Fibroblast of the conjunctiva (primary cell): ENCODE measurements around the gene TRIP13.

ENCODE experiments used
- DNase-seq: peaks from one replicate; pipeline ENCODE4 v3.0.0-alpha.2; 2010; ENCODE audit warnings: low read depth

The TRIP13 gene

DNA sequence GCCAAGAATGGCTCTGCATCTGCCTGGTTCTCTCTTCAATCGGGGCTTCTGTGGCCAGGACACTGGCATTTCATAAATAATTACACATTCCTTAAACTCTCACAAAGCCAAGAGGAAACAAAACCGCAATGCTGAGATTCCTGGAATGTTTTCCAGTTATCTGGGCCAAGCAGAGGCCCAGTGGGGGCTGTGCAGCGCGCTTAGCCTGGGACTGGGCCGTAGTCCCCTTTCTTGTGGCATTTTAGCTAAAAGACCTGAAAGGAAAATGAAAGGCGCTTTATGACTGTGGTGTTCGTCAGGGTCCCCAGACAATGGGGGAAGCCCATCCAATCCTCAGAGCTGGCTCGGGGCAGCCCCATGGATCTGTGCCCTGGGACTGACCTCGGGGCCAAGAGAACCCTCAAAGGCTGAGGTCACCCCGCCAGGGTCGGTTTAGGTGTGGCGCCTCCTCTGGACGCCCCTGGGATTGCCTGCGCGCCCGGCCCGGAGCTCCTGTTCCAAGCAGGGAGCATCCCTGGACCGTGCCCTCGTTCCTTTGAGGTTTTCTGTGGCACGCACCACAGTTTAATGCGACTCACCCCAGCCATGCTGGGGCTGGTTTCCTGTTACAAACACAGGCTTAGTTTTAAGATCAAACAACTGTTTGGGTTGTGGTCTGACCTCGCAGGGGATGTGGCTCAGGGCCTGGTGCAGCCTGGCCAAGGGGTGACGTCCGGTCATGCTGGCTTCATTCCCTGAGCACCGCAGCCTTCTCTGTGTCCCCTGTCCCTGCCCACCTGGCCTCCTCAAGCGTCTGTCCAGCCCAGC lies 64.5 kb downstream of the TRIP13 start:
- DNase-seq = peak; percentile 12

DNA sequence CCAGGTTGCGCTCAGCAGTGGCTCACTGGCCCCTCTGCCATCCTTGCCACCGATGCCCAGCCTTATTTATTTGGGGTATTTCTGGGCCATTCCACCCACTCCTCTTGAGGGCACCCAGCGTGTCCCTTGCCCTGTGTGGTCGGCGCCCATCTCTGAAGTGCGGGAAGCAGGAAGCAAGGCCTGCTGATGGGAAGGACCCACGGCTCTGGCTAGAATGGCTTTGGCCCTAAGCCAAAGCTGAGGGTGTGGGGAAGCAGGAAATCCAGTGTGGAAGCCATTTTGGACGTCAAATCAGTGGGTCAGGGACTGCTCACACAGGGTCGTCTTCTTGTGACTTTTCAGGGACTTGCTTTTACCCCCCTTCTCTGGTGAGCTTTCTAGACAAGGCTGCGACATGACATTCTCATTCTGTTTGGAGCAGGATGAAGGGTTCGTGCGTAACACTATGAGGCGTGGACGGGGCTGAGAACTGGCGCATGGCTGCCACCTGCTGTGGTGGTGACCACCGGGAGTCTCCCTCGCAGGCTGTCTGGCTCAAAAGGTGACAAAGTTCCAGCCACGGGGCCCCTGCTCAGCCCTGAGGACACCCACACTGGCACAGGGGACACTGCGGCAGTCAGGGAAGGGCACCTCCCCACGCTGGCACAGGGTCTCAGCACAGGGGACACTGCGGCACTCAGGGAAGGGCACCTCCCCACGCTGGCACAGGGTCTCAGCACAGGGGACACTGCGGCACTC lies 65.2 kb downstream of the TRIP13 start:
- DNase-seq = no peak

DNA sequence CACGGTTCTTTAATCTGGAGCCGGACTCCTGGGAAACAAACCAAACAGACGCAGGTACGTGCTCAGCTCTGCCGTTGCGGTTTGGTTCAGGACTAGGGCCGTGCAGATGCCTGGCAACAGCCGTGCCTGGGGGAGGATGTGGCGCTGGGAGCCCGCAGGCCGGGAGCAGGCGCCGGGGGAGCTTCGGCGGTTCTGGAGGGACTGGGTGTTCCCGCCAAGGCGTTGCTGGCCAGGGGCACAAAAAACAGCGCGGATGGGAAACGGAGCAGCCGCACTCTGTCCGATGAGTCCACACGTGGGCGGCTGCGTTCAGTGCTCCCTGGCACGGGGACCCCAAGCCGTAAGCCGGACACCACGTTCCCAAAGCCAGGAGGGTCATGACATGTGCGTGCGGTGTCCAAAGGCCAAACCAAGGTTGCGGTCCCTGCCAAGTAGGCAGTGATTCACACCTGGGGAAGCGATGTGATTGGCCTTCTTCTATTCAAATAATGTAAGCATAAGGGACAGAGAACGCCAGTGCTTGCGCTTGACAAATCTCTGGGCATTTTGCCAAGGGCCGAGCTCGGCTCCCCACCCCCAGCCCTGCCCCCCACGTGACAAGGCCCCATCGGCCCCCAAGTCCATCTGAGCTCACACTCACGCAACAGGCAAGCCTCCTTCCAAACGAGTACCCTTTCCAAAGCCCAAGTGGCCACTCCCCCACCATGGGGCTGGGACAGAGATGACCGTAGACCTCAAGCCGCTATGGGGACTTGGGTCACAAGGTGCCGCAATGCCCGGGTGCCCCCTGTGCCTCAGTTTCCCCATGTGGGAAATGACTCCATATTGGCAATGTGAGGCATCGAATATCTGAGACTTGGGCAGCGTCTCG lies 66.3 kb downstream of the TRIP13 start:
- peak; percentile 24 for DNase-seq

DNA sequence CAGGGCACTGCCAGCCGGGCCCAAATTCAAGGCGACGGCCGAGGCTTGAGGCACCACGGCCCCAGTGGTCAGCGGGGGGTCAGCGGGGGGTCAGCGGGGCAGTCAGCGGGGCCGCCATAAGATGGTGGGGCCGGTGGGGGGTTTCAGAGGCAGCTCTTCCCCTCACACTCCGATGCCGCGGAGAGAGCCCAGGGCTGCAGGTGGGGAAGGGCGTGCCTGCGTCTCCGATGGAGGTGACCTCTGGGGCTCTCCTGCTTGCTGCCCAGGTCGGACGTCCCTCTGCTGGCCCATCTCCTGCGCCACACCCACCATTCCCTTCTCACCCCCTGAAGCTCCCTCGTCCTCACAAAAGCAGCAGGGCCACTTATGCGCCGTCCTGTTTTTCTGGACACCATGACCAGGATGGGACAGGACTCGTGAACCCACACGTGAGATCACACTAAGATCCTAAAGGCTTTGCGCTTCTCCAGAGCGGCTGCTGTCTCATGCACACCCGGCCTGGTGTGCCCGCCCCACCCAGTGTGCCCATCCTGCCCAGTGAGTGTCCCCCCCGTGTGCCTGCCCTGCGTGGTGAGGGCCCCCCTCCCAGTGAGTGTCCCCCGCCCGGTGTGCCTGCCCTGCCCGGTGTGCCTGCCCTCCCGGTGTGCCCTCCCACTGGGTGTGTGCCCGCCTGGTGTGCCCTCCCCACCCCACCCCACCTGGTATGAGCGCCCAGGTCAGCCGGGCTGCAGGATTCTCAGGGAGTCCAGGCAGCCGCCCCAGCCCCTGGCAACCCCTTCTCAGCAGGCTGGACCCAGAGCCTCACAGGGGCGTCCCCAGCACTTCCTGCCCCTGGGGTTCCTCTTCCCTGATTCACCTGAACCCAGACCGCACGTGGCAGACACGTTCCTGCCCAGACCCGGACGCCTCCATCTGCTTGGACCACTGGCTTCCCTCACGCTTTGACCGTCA lies 67.2 kb downstream of the TRIP13 start:
- DNase-seq = no peak

DNA sequence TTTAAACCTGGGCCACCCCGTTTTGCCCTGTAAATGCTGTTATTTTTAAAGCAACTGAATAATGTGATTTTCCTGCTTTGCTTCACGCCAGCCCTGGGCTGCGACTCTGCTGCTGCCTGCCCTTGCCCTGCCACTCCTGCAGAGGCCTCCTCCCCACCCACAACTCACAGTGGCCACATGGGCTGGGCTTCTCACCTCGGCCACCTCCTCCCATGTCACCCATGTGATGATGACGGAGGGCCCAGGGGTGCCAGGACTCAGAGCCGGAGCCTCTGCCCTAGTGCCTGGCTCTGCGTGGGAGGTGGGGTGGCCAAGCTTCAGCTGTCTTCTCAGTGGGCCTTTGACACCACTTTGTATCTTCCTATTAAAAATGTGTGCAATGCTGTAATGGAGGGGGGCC lies 67.9 kb downstream of the TRIP13 start:
- no peak for DNase-seq

DNA sequence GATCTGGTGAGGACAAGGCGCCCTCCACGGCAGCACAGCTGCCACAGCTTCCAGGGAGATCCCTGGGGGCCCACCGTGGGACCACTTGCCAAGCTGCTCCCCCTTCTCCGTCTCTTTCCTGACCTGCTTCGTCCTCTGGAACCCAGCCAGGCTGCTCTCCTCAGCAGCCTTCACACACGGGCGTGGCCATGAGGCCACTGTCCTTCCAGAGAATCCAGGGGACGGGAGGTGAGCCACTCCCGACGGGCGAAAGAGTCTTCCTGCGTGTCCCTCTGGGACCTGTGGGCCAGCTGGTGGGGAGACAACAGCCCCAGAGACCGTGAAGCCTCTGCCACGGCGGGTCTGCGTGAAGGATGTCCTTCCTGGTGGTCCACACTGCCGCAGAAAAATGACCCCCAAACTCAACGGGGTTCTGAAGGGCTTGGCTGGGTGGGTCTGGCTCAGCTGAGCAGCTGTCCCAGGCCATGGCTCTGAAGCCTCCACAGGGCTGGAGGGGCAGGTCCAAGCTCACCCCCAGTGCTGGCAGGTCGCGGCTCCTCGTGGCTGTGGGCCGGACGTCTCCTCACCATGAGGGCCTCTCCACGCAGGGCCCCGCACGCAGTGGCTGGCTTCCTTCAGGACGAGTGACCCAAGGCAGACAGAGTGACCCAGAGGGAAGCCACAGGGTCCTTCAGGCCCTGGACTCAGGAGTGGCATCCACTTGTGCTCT lies 68.5 kb downstream of the TRIP13 start:
- no peak for DNase-seq

DNA sequence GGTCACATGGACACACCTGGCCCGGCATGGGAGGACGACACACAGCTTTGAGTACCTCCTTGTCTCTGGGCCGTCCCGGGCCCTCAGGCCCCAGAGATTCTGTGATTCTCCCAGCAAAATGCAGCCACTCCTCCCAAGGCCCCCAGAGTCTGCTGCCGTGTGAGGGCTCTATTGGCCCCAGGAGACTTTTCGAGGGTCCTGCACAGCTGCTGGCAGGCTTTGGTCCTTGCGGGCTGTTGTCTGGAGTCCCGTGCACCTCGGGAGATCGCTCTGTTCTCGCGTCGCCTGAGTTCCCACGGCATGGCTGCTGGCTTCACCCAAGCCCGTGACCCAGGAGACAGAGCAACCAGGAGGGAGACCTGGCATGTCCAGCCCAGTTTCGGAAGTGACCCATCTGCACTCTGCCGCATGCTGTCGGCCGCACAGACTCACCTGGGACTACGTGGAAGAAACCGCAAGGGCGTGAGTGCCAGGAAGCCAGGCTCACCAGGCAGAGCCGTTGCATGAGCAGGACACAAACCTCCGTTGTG lies 69.1 kb downstream of the TRIP13 start:
- no peak for DNase-seq

DNA sequence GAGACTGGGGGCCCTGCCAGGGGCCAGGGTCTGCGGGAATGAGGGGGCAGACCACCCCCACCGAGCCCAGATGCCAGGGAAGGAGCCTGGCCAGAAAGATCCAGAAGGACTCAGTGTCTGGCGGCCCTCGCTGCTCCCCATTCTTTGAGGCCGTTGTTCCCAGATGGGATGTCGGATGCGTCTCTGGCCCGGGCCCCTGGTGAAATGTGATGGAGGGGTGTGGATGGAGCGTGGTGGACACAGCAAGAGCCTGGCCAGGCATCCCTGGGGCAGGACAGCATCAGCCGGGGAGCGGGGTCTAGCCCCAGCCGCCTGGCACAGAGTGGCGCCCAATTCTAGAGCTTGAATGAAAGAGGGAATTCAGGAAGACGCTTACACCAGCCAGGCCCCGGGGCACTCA lies 69.7 kb downstream of the TRIP13 start:
- DNase-seq = no peak

DNA sequence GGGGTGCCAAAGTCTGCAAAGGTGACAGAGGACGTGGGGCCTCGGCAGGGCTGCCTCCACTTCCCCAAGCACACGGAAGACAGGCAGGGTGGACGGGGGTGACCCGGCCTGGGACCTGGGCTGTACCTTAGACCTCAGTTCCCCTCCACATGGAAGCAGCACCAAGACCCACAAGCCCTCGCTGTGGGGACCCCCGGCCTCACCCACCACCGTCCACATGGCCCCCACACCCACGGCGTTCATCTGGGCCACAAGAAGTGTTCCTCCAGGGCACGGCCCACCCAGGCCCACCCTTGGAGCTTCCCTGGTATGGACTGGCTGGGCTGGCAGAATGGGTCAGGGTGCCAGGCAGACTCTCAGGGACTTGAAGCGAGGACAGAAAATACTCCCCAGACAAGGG lies 70.1 kb downstream of the TRIP13 start:
- DNase-seq = no peak

DNA sequence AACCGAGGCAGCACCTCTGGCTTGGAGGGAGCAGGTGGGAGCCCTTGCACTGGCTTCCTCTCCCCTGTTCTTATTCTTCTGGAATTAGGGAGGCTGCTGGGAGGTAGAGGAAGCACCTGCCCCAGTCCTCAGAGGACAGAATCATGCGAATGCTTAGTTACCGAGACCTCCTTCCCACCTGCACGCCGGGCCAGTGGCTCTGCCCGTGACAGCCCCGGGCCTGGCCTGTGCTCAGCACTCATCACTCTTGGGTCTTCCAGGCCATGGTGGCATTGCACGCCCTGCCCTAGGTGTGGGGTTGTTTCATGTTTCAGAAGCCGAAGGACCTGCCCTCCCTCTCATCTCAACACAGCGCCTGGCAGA lies 70.6 kb downstream of the TRIP13 start:
- DNase-seq = no peak

DNA sequence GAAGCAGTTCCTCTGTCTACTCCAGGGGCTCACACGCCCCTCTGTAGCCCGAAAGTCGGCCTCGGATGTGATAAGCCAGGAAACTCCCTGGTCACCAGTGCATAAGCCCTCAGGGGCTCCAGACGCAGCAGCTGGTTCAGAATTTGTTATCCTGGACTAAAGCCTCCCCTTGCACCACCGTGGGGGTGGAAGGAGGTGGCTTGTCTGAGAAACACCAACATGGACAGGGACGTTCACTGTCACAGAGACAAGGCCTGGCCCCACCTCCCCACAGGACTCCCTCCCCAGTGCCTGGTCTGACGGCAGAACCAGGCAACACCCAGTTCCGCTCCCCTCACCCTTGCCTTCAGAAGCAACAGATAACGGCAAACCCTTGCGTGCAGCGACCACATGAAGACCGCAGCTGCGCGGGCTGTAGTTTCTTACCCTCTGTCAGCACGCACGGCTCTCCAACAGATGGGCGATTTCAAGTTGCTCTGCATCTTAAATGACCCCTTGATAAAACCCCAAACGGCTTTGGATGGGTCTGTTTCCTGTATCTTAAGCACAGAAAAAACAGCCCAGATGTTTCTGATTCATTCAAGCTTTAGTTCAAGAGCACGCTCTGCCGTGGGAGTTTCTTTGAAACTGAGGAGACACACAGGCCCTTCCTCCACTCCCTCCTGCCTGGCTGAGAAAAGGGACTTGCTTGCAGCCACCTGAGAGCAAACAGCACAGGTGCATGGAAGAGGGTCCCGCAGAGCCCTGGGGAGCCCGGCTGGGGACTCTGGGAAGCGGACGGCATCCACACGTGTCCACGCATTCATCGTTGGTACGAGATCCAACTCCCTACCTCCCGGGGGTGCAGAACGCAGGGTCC lies 71.2 kb downstream of the TRIP13 start:
- DNase-seq = no peak

DNA sequence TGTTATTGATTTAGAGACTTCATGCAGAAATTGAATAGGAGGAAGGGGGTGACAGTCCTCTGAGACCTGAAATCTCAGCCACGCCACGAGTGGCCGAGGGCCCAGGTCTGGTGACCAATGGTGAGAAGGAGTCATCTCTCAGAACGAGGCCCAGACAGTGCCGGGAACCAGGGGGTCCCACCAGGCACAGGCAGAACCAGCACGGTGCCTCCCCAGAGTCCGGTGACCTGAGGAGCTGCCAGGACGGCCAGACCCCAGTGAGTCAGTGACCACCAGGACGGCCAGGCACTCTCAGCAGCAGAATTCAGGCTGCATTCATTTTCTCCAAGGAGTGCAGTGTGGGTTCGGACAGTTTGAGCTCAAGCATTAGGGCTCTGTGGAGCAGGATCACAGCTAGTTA lies 72.1 kb downstream of the TRIP13 start:
- DNase-seq = no peak

DNA sequence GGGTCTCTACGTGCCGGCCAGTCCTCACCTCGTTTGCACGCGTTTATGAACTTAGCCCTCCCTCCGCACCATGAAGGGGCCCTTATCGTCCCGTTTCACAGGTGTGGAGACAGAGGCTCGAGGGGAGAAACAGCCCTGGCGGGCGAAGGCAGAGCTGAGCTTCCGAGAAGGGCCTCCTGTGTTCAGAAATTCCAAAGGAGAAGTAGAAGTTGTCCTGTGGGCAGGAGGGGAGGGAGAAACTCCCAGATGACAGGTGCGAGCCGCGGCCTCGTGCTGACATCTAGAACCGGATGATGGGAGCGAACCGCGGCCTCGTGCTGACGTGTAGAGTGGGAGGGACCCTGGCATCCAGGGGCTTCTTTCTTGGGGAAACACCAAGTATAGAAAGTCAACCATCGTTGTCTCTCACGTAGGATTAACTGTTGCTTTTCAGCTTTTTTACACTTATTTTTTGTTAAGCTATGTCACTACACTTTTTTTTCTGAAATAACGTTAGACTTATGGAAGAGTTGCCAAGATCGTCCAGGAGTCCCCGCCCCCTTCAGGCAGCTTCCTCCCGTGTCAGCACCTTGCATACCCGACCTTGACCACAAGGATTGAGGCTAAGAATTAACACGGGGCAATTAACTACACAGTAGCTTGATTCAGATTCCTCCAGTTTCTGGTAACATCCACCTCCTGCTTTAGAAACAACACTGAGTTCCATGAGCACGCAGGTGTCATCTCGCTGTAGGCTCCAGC lies 73.1 kb downstream of the TRIP13 start:
- no peak for DNase-seq

DNA sequence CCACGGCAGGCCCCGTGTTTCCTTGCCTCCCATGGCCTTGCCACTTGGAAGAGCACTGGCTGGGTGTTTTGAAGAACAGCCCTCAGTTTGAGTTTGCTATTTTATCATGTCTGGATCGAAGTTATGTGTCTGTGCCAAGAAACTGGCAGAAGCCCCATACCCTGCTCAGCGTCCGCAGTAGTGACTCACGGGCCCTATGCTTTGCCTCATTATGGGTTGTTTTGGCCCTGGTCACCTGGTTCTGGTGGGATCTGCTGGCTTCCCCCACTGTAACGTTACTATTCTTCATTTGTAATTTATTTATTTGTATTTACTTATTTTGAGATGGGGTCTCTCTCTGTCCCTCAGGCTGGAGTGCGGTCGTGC lies 73.6 kb downstream of the TRIP13 start:
- DNase-seq = no peak

DNA sequence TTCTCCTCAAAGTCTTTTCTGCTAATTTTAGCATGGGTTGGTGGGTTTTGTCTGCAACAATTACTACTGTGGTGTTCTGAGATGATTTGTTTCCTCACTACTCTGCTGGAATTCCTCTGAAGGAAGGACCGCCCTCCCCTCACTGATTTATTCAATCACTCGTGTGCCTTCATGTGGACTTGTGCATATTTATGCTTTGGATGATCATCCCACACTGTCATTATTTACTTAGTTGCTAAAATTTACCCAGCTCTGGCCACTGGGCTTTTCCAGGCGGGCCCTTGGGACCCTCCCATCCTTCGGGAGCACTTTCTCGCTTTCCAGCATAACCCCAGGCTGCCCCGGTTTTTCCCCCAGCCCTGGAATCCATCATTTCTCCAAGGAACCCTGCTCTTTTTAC lies 74.3 kb downstream of the TRIP13 start:
- DNase-seq = no peak
